Measurements from ENCODE around the gene N4BP2L1.

Gene N4BP2L1

GRCh38 chr13:32383836-32384618 lies 43.9 kb downstream of the N4BP2L1 start:
- H3K36me3 ChIP-seq (ENCODE audit: control insufficient read depth, insufficient read depth, low read length), result peaks cover 3% of the 10 kb centered on the region

GRCh38 chr13:32381539-32381938 lies 46.4 kb downstream of the N4BP2L1 start:
- no peaks in the 10 kb centered on the region for H3K27me3 ChIP-seq (replicated peaks; ENCODE audit: control insufficient read depth, insufficient read depth, low read length)

More at GRCh38 chr13:32383836-32384618, 43.9 kb downstream of the N4BP2L1 start:
- Histone ChIP-seq H3K4me3 (replicated peaks; ENCODE audit: low read depth, low read length) (no peak overlapping the region), H3K27me3 (replicated peaks; ENCODE audit: control insufficient read depth, insufficient read depth, low read length) (no peaks in the 10 kb centered on the region)
- TF ChIP-seq CTCF (IDR thresholded peaks at IDR 0.05; ENCODE audit: insufficient read depth, low read length, poor library complexity, severe bottlenecking), result no peak
- no peak for DNase-seq (ENCODE audit: extremely low read depth, insufficient read length)

GRCh38 chr13:32378012-32378411 lies 49.9 kb downstream of the N4BP2L1 start:
- TF ChIP-seq CTCF (IDR thresholded peaks at IDR 0.05; ENCODE audit: insufficient read depth, low read length, poor library complexity, severe bottlenecking), result no peak
- no peaks in the 10 kb centered on the region for H3K27me3 ChIP-seq (replicated peaks; ENCODE audit: control insufficient read depth, insufficient read depth, low read length)
- DNase-seq (ENCODE audit: extremely low read depth, insufficient read length), result no peak
- peaks cover 3% of the 10 kb centered on the region for H3K36me3 ChIP-seq (ENCODE audit: control insufficient read depth, insufficient read depth, low read length)
- H3K4me3 ChIP-seq (replicated peaks; ENCODE audit: low read depth, low read length), result no peak overlapping the region

More at GRCh38 chr13:32381539-32381938, 46.4 kb downstream of the N4BP2L1 start:
- TF ChIP-seq CTCF (IDR thresholded peaks at IDR 0.05; ENCODE audit: insufficient read depth, low read length, poor library complexity, severe bottlenecking), result peak; percentile 43
- no peak for DNase-seq (ENCODE audit: extremely low read depth, insufficient read length)
- H3K36me3 ChIP-seq (ENCODE audit: control insufficient read depth, insufficient read depth, low read length), result peaks cover 3% of the 10 kb centered on the region
- no peak overlapping the region for H3K4me3 ChIP-seq (replicated peaks; ENCODE audit: low read depth, low read length)

- Histone ChIP-seq H3K36me3 (ENCODE audit: control insufficient read depth, insufficient read depth, low read length) (peaks cover 3% of the 10 kb centered on the region; the same call in 1 of the 2 replicates), H3K27me3 (replicated peaks; ENCODE audit: control insufficient read depth, insufficient read depth, low read length) (no peaks in the 10 kb centered on the region), H3K4me3 (replicated peaks; ENCODE audit: low read depth, low read length) (no peak overlapping the region)
- no peak for TF ChIP-seq CTCF (IDR thresholded peaks at IDR 0.05; ENCODE audit: insufficient read depth, low read length, poor library complexity, severe bottlenecking)
- no peak for DNase-seq (ENCODE audit: extremely low read depth, insufficient read length)
Measured at GRCh38 chr13:32376642-32377415, 51.1 kb downstream of the N4BP2L1 start.

GRCh38 chr13:32370805-32371204 lies 57.1 kb downstream of the N4BP2L1 start:
- DNase-seq (ENCODE audit: extremely low read depth, insufficient read length), result no peak
- Histone ChIP-seq H3K4me3 (replicated peaks; ENCODE audit: low read depth, low read length) (no peak overlapping the region), H3K36me3 (ENCODE audit: control insufficient read depth, insufficient read depth, low read length) (peaks cover 3% of the 10 kb centered on the region; the same call in 1 of the 2 replicates), H3K27me3 (replicated peaks; ENCODE audit: control insufficient read depth, insufficient read depth, low read length) (no peaks in the 10 kb centered on the region)
- no peak for TF ChIP-seq CTCF (IDR thresholded peaks at IDR 0.05; ENCODE audit: insufficient read depth, low read length, poor library complexity, severe bottlenecking)
